Hepatocyte (in vitro differentiated cells): ENCODE measurements around the gene RNF13. TPM values are rescaled to one million over a fixed set of nuclear protein-coding genes. Genes with fewer than 3 reads are reported as not detected.
"Not testable (repeated sequence)": the region's sequence is repeated elsewhere in the genome, so short reads cannot be mapped to it uniquely, and the experiment has no call there.

Experiments
- DNase-seq: peaks from one replicate; pipeline ENCODE4 v3.0.0-alpha.2; 2016; ENCODE audit warnings: low spot score
- H2AFZ ChIP-seq: fragments of 200-600 bp; sonication (generic); 2 replicates; pipeline ENCODE4 v1.6.0; 2016; ENCODE audit warnings: antibody characterized with exemption, mild to moderate bottlenecking
- H3K27ac ChIP-seq: fragments of 200-600 bp; sonication (generic); 2 replicates; pipeline ENCODE4 v1.5.1; 2016; ENCODE audit warnings: mild to moderate bottlenecking
- H3K27me3 ChIP-seq: fragments of 200-600 bp; sonication (generic); 2 replicates; pipeline ENCODE4 v1.6.1; 2016
- H3K36me3 ChIP-seq: fragments of 200-600 bp; sonication (generic); replicated peaks from 2 replicates; pipeline ENCODE4 v1.5.1; 2016; ENCODE audit warnings: low read depth; ENCODE audit not compliant: insufficient read depth
- H3K4me1 ChIP-seq: fragments of 200-600 bp; sonication (generic); 2 replicates; pipeline ENCODE4 v1.5.1; 2016; ENCODE audit warnings: mild to moderate bottlenecking, moderate library complexity; ENCODE audit not compliant: insufficient read depth
- H3K4me2 ChIP-seq: fragments of 200-600 bp; sonication (generic); 2 replicates; pipeline ENCODE4 v1.6.0; 2016
- H3K4me3 ChIP-seq: fragments of 200-600 bp; sonication (generic); 2 replicates; pipeline ENCODE4 v1.5.1; 2016; ENCODE audit warnings: mild to moderate bottlenecking
- H3K79me2 ChIP-seq: fragments of 200-600 bp; sonication (generic); 2 replicates; pipeline ENCODE4 v1.6.0; 2017; ENCODE audit warnings: mild to moderate bottlenecking
- H3K9me2 ChIP-seq: fragments of 200-600 bp; sonication (generic); replicated peaks from 2 replicates; pipeline ENCODE4 v1.6.0; 2017; ENCODE audit warnings: mild to moderate bottlenecking; ENCODE audit not compliant: insufficient read depth
- H3K9me3 ChIP-seq: fragments of 200-600 bp; sonication (generic); 2 replicates; pipeline ENCODE4 v1.5.1; 2016; ENCODE audit warnings: low read depth, mild to moderate bottlenecking
- H4K20me1 ChIP-seq: fragments of 200-600 bp; sonication (generic); 2 replicates; pipeline ENCODE4 v1.6.0; 2016; ENCODE audit warnings: mild to moderate bottlenecking; ENCODE audit not compliant: insufficient read depth, poor library complexity, severe bottlenecking
- EZH2 ChIP-seq: fragments of 200-600 bp; sonication (generic); IDR thresholded peaks from 2 replicates; pipeline ENCODE4 v1.6.1; 2016; ENCODE audit warnings: antibody characterized with exemption, mild to moderate bottlenecking, borderline replicate concordance
- EZH2phosphoT487 ChIP-seq: fragments of 200-600 bp; sonication (generic); IDR thresholded peaks from one replicate; pipeline ENCODE4 v1.6.1; 2018; ENCODE audit warnings: antibody characterized with exemption, mild to moderate bottlenecking, low read depth, moderate library complexity; ENCODE audit not compliant: unreplicated experiment, severe bottlenecking
- WGBS: methylation state at CpG from one replicate; pipeline ENCODE4 v1.1.6; 2016; ENCODE audit warnings: low lambda C conversion rate; ENCODE audit errors: missing lambda C conversion rate; 5-methylcytosine and 5-hydroxymethylcytosine counted together
- polyA plus RNA-seq: library from polyadenylated mRNA; unstranded; fragments of >200 nt; fragmentation: Nextera tagmentation; extraction: Ambion mirVana; gene quantifications from 2 replicates; pipeline ENCODE4 v1.2.1, GENCODE V29; 2016
- total RNA-seq: library from RNA; depleted of rRNA; stranded (reverse); fragments of >200 nt; gene quantifications from 2 replicates; pipeline ENCODE4 v1.2.3, GENCODE V29; 2014
- TF ChIP-seq, protein P1 (sequence below): fragments of 200-600 bp; sonication (generic); IDR thresholded peaks from 2 replicates; pipeline ENCODE4 v1.5.1; 2016; ENCODE audit warnings: antibody characterized with exemption, mild to moderate bottlenecking; ENCODE audit not compliant: poor library complexity

Gene RNF13
- total and polyA plus RNA-seq, 2 experiments from 2014 or later = 66.1 to 81.0 TPM

DNA sequence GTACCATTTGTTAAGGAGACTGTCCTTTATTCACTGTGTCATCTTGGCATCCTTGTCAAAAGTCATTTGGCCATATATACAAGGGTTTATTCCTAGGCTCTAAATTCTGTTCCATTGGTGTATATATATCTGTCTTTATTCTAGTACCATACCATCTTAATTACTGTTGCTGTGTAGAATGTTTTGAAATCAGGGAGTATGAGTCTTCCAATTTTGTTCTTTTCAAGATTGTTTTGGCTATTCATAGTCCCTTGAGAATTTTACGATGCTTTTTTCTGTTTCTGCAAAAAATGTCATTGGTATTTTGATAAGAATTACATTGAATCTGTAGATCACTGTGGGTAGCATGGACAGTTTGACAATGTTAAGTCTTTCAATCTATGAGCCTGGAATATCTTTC is 128.9 kb downstream of the RNF13 start:
- H3K4me3 ChIP-seq = no peak overlapping the region
- TF ChIP-seq, protein P1, sequence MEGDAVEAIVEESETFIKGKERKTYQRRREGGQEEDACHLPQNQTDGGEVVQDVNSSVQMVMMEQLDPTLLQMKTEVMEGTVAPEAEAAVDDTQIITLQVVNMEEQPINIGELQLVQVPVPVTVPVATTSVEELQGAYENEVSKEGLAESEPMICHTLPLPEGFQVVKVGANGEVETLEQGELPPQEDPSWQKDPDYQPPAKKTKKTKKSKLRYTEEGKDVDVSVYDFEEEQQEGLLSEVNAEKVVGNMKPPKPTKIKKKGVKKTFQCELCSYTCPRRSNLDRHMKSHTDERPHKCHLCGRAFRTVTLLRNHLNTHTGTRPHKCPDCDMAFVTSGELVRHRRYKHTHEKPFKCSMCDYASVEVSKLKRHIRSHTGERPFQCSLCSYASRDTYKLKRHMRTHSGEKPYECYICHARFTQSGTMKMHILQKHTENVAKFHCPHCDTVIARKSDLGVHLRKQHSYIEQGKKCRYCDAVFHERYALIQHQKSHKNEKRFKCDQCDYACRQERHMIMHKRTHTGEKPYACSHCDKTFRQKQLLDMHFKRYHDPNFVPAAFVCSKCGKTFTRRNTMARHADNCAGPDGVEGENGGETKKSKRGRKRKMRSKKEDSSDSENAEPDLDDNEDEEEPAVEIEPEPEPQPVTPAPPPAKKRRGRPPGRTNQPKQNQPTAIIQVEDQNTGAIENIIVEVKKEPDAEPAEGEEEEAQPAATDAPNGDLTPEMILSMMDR = no peak
- TF ChIP-seq EZH2 (no peak), EZH2phosphoT487 (no peak)
- H3K9me3 ChIP-seq = no peaks in the 10 kb centered on the region
- H3K9me2 ChIP-seq = no peaks in the 10 kb centered on the region
- DNase-seq = no peak
- peaks cover under 1% of the 10 kb centered on the region for H3K79me2 ChIP-seq
- H3K4me1 ChIP-seq = no peaks in the 10 kb centered on the region
- no peak overlapping the region for H3K4me2 ChIP-seq
- H4K20me1 ChIP-seq = no peaks in the 10 kb centered on the region
- 97% methylated on average over 1 of the region's 1 CpG for WGBS
- H3K27me3 ChIP-seq = no peaks in the 10 kb centered on the region
- no peaks in the 10 kb centered on the region for H3K36me3 ChIP-seq
- no peak overlapping the region for H2AFZ ChIP-seq
- H3K27ac ChIP-seq = no peak overlapping the region

DNA sequence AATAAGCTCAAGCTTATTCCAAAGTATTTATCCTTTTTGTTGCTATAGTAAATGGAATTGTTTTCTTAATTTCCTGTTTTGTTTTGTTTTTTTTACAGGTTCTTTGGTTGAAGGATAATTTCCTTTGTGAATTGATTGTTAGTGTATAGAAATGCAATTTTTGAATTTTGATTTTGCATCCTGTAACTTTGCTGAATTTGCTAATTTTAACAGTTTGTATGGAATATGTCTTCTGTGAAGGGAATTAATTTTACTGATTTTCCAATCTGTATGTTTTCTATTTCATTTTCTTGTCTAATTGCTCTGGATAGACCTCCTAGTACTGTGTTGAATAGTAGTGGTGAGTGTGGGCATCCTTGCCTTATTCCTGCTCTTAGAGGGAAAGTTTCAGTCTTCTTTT is 129.4 kb downstream of the RNF13 start:
- TF ChIP-seq EZH2phosphoT487 = no peak
- TF ChIP-seq, protein P1 = no peak
- no peak overlapping the region for H2AFZ ChIP-seq
- H3K4me2 ChIP-seq = no peak overlapping the region
- no peak overlapping the region for H3K4me3 ChIP-seq
- H3K9me2 ChIP-seq = no peaks in the 10 kb centered on the region
- no peaks in the 10 kb centered on the region for H4K20me1 ChIP-seq
- no peaks in the 10 kb centered on the region for H3K9me3 ChIP-seq
- no peaks in the 10 kb centered on the region for H3K4me1 ChIP-seq
- DNase-seq = no peak
- H3K27me3 ChIP-seq = no peaks in the 10 kb centered on the region
- no peak overlapping the region for H3K27ac ChIP-seq
- H3K36me3 ChIP-seq = no peaks in the 10 kb centered on the region
- H3K79me2 ChIP-seq = peaks cover 2% of the 10 kb centered on the region

DNA sequence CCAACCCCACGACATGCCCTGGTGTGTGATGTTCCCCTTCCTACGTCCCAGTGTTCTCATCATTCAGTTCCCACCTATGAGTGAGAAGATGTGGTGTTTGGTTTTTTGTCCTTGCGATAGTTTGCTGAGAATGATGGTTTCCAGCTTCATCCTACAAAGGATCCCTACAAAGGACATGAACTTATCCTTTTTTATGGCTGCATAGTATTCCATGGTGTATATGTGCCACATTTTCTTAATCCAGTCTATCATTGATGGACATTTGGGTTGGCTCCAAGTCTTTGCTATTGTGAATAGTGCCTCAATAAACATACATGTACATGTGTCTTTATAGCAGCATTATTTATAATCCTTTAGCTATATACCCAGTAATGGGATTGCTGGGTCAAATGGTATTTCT is 131.0 kb downstream of the RNF13 start:
- H3K4me2 ChIP-seq, H3K36me3 ChIP-seq, H3K27me3 ChIP-seq, H3K4me1 ChIP-seq, DNase-seq, H3K9me3 ChIP-seq, H3K79me2 ChIP-seq, H4K20me1 ChIP-seq, H3K4me3 ChIP-seq, H2AFZ ChIP-seq, H3K27ac ChIP-seq, H3K9me2 ChIP-seq: not testable (repeated sequence)
- WGBS = 89% methylated on average over 3 of the region's 3 CpGs

DNA sequence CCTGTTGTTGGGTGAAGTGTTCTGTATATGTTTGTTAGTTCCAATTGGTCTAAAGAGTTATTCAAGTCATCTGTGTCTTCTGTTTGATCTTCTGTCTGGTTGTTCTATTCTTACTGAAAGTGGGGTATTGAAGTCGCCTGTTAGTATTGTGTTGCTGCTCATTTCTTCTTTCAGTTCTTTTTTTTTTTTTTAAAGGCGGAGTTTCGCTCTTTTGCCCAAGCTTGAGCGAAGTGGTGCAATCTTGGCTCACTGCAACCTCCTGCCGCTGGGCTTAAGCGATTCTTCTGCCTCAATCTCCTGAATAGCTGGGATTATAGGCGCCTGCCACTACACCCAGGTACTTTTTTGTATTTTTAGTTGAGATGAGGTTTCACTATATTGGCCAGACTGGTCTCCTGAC is 134.2 kb downstream of the RNF13 start:
- Histone ChIP-seq H3K4me3 (no peak overlapping the region), H3K9me3 (no peaks in the 10 kb centered on the region), H3K27me3 (no peaks in the 10 kb centered on the region), H3K36me3 (no peaks in the 10 kb centered on the region), H2AFZ (no peak overlapping the region), H3K27ac (no peak overlapping the region), H3K9me2 (no peaks in the 10 kb centered on the region), H3K4me2 (no peak overlapping the region), H4K20me1 (no peaks in the 10 kb centered on the region), H3K4me1 (no peaks in the 10 kb centered on the region), H3K79me2 (peaks cover 2% of the 10 kb centered on the region)
- TF ChIP-seq EZH2phosphoT487 (no peak), EZH2 (no peak)
- TF ChIP-seq, protein P1 = no peak
- 100% methylated on average over 6 of the region's 7 CpGs for WGBS
- DNase-seq = no peak
